Neural progenitor cell (in vitro differentiated cells): ENCODE results near the gene TREML4.

Experiments
- CTCF ChIP-seq: fragments of 200-600 bp; sonication (generic); IDR thresholded peaks from 2 replicates; pipeline ENCODE4 v1.5.1; 2017; ENCODE audit warnings: antibody characterized with exemption, mild to moderate bottlenecking
- EZH2 ChIP-seq: fragments of 200-600 bp; sonication (generic); IDR thresholded peaks from 2 replicates; pipeline ENCODE4 v1.6.1; 2017; ENCODE audit warnings: antibody characterized with exemption, mild to moderate bottlenecking, moderate library complexity

GRCh38 chr6:41193884-41194283 is 34.3 kb upstream of the TREML4 start:
- TF ChIP-seq EZH2 = no peak
- no peak for TF ChIP-seq CTCF
